Measurements from ENCODE around the gene TBC1D12.
"Not testable (repeated sequence)": the region's sequence is repeated elsewhere in the genome, so short reads cannot be mapped to it uniquely, and the experiment has no call there.

The TBC1D12 gene

DNA sequence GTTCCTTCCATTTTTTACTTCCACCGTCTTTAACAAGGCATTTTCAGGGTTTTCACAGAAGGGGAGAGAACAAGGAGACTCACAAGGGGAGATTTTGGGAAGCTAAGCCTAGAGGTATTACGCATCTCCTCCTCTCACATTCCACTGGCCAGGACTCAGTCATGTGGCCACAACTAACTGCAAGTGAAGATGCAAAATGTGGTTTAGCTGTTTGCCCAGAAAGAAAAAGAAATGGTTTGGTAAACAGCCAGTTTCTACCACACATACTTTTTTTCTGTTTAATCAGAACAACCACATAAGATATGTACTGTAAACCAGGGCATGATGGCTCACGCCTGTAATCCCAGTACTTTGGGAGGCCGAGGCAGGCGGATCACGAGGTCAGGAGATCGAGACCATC lies 121.8 kb downstream of the TBC1D12 start:
- no peak overlapping the region for H3K4me3 ChIP-seq (replicated peaks; ENCODE audit: low read depth, low read length)
- no peak for DNase-seq (ENCODE audit: extremely low read depth, insufficient read length)
- TF ChIP-seq, protein P1, sequence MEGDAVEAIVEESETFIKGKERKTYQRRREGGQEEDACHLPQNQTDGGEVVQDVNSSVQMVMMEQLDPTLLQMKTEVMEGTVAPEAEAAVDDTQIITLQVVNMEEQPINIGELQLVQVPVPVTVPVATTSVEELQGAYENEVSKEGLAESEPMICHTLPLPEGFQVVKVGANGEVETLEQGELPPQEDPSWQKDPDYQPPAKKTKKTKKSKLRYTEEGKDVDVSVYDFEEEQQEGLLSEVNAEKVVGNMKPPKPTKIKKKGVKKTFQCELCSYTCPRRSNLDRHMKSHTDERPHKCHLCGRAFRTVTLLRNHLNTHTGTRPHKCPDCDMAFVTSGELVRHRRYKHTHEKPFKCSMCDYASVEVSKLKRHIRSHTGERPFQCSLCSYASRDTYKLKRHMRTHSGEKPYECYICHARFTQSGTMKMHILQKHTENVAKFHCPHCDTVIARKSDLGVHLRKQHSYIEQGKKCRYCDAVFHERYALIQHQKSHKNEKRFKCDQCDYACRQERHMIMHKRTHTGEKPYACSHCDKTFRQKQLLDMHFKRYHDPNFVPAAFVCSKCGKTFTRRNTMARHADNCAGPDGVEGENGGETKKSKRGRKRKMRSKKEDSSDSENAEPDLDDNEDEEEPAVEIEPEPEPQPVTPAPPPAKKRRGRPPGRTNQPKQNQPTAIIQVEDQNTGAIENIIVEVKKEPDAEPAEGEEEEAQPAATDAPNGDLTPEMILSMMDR (IDR thresholded peaks at IDR 0.05; ENCODE audit: insufficient read depth, low read length, poor library complexity, severe bottlenecking), result no peak
- no peaks in the 10 kb centered on the region; the same call in 1 of the 2 replicates for H3K36me3 ChIP-seq (ENCODE audit: control insufficient read depth, insufficient read depth, low read length)
- no peaks in the 10 kb centered on the region for H3K27me3 ChIP-seq (replicated peaks; ENCODE audit: control insufficient read depth, insufficient read depth, low read length)

DNA sequence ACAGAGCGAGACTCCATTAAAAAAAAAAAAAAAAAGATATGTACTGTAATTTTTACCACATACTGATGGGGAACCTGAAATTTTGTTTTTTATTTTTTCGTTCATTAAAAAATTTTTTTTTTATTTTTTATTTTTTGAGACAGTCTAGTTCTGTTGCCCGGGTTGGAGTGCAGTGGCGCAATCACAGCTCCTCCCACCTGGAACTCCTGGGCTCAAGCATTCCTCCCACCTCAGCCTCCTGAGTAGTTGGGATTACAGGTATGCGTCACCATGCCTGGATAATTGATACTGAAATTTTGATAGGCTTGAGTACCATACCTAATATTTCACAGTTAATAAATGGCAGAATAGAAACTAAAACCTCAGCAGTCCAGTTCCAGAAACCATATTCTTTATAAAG lies 122.4 kb downstream of the TBC1D12 start:
- TF ChIP-seq, protein P1 (IDR thresholded peaks at IDR 0.05; ENCODE audit: insufficient read depth, low read length, poor library complexity, severe bottlenecking), result no peak
- no peak for DNase-seq (ENCODE audit: extremely low read depth, insufficient read length)
- Histone ChIP-seq H3K27me3 (replicated peaks; ENCODE audit: control insufficient read depth, insufficient read depth, low read length) (no peaks in the 10 kb centered on the region), H3K4me3 (replicated peaks; ENCODE audit: low read depth, low read length) (no peak overlapping the region), H3K36me3 (ENCODE audit: control insufficient read depth, insufficient read depth, low read length) (no peaks in the 10 kb centered on the region; the same call in 1 of the 2 replicates)

DNA sequence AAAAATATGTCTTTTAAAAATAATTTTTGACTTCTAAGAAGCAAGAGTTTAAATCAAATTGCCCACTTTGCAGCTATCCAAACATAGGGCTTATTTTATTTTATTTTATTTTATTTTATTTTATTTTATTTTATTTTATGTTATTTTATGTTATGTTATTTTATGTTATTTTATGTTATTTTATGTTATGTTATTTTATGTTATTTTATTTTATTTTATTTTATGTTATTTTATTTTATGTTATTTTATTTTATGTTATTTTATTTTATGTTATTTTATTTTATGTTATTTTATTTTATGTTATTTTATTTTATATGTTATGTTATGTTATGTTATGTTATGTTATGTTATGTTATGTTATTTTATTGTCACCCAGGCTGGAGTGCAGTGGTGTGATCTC lies 129.2 kb downstream of the TBC1D12 start:
- DNase-seq (ENCODE audit: extremely low read depth, insufficient read length); H3K36me3 ChIP-seq (ENCODE audit: control insufficient read depth, insufficient read depth, low read length); H3K4me3 ChIP-seq (replicated peaks; ENCODE audit: low read depth, low read length); H3K27me3 ChIP-seq (replicated peaks; ENCODE audit: control insufficient read depth, insufficient read depth, low read length): not testable (repeated sequence)

DNA sequence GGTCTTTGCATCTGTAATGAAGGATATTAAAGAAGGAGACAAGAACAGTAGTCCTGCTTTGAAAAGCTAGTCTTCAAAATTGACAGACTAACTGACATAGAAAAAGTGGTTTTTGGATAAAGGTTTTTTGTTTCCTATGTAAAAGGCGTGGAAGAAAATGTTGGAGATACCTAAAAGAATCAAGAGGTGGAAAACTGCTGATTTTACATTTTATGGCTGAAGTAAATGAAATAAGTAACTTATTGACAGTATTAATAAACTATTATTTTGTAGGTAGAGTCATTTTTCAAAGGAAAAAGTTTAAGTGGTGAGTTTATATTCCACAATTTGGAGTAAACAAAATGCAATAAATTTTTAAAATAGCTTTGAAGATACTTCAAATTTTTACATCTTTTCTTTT lies 130.7 kb downstream of the TBC1D12 start:
- H3K36me3 ChIP-seq (ENCODE audit: control insufficient read depth, insufficient read depth, low read length), result no peaks in the 10 kb centered on the region; the same call in none of the 2 replicates
- DNase-seq (ENCODE audit: extremely low read depth, insufficient read length), result no peak
- TF ChIP-seq, protein P1 (IDR thresholded peaks at IDR 0.05; ENCODE audit: insufficient read depth, low read length, poor library complexity, severe bottlenecking), result no peak
- no peak overlapping the region for H3K4me3 ChIP-seq (replicated peaks; ENCODE audit: low read depth, low read length)
- no peaks in the 10 kb centered on the region for H3K27me3 ChIP-seq (replicated peaks; ENCODE audit: control insufficient read depth, insufficient read depth, low read length)

DNA sequence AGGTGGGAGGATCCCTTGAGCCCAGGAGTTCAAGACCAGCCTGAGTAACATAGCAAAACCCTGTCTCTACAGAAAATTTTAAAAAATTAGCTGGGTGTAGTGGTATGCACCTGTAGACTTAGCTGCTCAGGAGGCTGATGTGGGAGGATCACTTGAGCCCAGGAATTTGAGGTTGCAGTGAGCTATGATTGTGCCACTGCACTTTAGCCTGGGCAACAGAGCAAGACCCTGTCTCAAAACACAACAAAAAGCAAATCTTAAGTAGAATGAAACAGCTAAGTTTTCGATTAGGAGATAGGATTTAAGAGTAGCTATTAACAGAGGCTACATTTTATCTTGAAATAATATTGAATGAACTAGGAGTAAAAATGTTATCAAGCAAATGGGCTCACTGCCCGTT lies 139.9 kb downstream of the TBC1D12 start:
- not testable (repeated sequence) for H3K27me3 ChIP-seq (replicated peaks; ENCODE audit: control insufficient read depth, insufficient read depth, low read length); DNase-seq (ENCODE audit: extremely low read depth, insufficient read length); H3K36me3 ChIP-seq (ENCODE audit: control insufficient read depth, insufficient read depth, low read length)

DNA sequence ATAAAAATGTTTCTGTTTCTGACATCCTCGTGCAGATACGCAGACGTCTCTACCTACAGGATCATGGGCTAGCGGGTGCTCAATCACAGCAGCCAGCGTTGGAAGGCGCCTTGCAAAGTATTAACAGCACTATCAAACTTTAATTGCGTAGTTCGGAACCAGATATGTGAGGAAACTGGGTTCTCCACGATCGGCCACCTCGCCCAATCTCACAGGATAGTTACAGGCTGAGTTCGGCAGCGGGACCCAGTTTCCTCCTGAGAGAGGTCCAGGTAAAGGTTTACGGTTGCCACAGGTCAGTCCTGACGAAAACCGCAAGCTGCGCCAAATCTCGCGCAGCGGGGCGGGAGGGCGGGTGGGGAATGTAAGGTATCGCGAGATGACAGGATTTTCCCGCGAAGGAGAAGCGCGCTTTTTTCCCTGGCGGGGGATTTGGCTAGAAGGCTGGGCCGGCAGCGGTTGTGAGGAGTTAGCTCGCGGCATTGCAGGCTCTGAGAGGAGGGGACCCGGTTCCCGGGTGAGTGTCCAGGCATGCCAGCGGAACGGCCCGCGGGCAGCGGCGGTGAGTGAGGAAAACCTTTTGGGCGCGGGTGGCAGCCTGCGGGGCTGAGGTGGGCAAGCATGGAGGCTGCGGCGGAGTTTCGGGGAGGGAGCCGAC lies 143.2 kb downstream of the TBC1D12 start, which contains the start of gene HELLS:
TSS of gene HELLS (plus strand) at position 398 of the 658 bp plus-strand sequence. CDS start at position 532, 134 bp downstream.
- Histone ChIP-seq H3K4me3 (replicated peaks; ENCODE audit: low read depth, low read length) (peak within 1 kb of the TSS; percentile 99), H3K27me3 (replicated peaks; ENCODE audit: control insufficient read depth, insufficient read depth, low read length) (no peaks in the 10 kb centered on the region), H3K36me3 (ENCODE audit: control insufficient read depth, insufficient read depth, low read length) (no peaks in the 10 kb centered on the region)

More for the DNA sequence above, 139.9 kb downstream of the TBC1D12 start:
- H3K4me3 ChIP-seq (replicated peaks; ENCODE audit: low read depth, low read length), result not testable (repeated sequence)

More for the DNA sequence above, 143.2 kb downstream of the TBC1D12 start, which contains the start of gene HELLS:
- peak; percentile 88 for DNase-seq (ENCODE audit: extremely low read depth, insufficient read length)
- TF ChIP-seq, protein P1 (IDR thresholded peaks at IDR 0.05; ENCODE audit: insufficient read depth, low read length, poor library complexity, severe bottlenecking), result no peak
